A549 (cell line): Measurements from ENCODE around the gene KLHL24. TPM values are rescaled to one million over a fixed set of nuclear protein-coding genes. Genes with fewer than 3 reads are reported as not detected.

Experiments
- ATAC-seq, 2 experiments: fragments of 200-7000 bp in 1 of 2; fragments of >200 bp in 1 of 2; cut with Nextera tagmentation in 1 of 2; cut with Tn5 transposase in 1 of 2; 3 replicates each; pipeline versions ENCODE4 v1.8.0 to v1.9.1; 2018 to 2020; ENCODE audit warnings: mild to moderate bottlenecking in 1 of 2, moderate library complexity in 1 of 2
- CTCF ChIA-PET: fragments of 300-600 bp; sonication (Branson Sonifier 250); formaldehyde crosslinking; extraction: SDS; loops from one replicate; lab custom pipeline; 2021; ENCODE audit warnings: antibody characterized with exemption, inconsistent platforms; lab: Yijun Ruan, JAX
- POLR2A ChIA-PET: fragments of 350-600 bp; formaldehyde crosslinking; extraction: SDS; loops from one replicate; lab custom pipeline; 2021; ENCODE audit warnings: antibody characterized with exemption, inconsistent platforms; lab: Yijun Ruan, JAX
- DNase-seq, 2 experiments: peaks; one replicate each; pipeline versions ENCODE4 v3.0.0 to v3.0.0-alpha.2; 2011 to 2016; ENCODE audit warnings: low read depth in 1 of 2, low spot score in 1 of 2
- FAIRE-seq: peaks from 2 replicates; lab custom pipeline; 2011; peaks lifted over from hg19 to GRCh38; lab: Jason Lieb, UNC
- H3K27ac ChIP-seq, 2 experiments: fragments of >200 bp; sonication (Bioruptor Twin); formaldehyde crosslinking; 3 replicates each; pipeline ENCODE4 v1.5.1; 2016 to 2017
- H3K4me1 ChIP-seq: fragments of >200 bp; sonication (Bioruptor Twin); formaldehyde crosslinking; 3 replicates; pipeline ENCODE4 v1.6.1; 2016
- H3K4me2 ChIP-seq: fragments of >200 bp; sonication (Bioruptor Twin); formaldehyde crosslinking; 3 replicates; pipeline ENCODE4 v1.6.1; 2016
- H3K4me3 ChIP-seq: fragments of >200 bp; sonication (Bioruptor Twin); formaldehyde crosslinking; 3 replicates; pipeline ENCODE4 v1.5.1; 2016
- H3K9me3 ChIP-seq: fragments of >200 bp; sonication (Bioruptor Twin); formaldehyde crosslinking; 3 replicates; pipeline ENCODE4 v1.6.1; 2016
- EHMT2 ChIP-seq: fragments of 200-600 bp; sonication (generic); IDR thresholded peaks from 2 replicates; pipeline ENCODE4 v1.6.1; 2016; ENCODE audit warnings: antibody characterized with exemption, low read depth, mild to moderate bottlenecking, moderate library complexity
- ELK1 ChIP-seq: fragments of 150-350 bp; IDR thresholded peaks from 2 replicates; pipeline ENCODE4 v1.6.1; 2014; ENCODE audit warnings: low read depth, mild to moderate bottlenecking, low read length
- FOSL2 ChIP-seq, 2 experiments: fragments of 450-650 bp in 1 of 2; fragments of >200 bp in 1 of 2; sonication (Bioruptor Twin) in 1 of 2; formaldehyde crosslinking; IDR thresholded peaks; 2 replicates each; pipeline versions ENCODE4 v1.5.0 to v1.6.1; 2016 to 2020; ENCODE audit warnings: mild to moderate bottlenecking in 1 of 2, moderate library complexity in 1 of 2
- HDAC2 ChIP-seq: fragments of 200-600 bp; sonication (generic); IDR thresholded peaks from 2 replicates; pipeline ENCODE4 v1.6.1; 2016
- HEYL ChIP-seq: fragments of 250-450 bp; sonication (Bioruptor Pico); IDR thresholded peaks from 2 replicates; pipeline ENCODE4 v1.8.0; 2021; ENCODE audit warnings: mild to moderate bottlenecking, moderate library complexity
- HMGXB4 ChIP-seq: fragments of 250-450 bp; sonication (Bioruptor Pico); IDR thresholded peaks from 2 replicates; pipeline ENCODE4 v1.5.0; 2021; ENCODE audit warnings: mild to moderate bottlenecking, moderate library complexity, borderline replicate concordance
- JUN ChIP-seq, 2 experiments: fragments of >200 bp; sonication (Bioruptor Twin); formaldehyde crosslinking; IDR thresholded peaks; 2 replicates in 1 of 2; 3 replicates in 1 of 2; pipeline ENCODE4 v1.6.1; 2016 to 2017
- JUNB ChIP-seq: fragments of >200 bp; sonication (Bioruptor Twin); formaldehyde crosslinking; IDR thresholded peaks from 2 replicates; pipeline ENCODE4 v1.6.1; 2016
- KDM1A ChIP-seq: fragments of 200-600 bp; sonication (generic); IDR thresholded peaks from 2 replicates; pipeline ENCODE4 v1.6.1; 2016; ENCODE audit warnings: low read depth, mild to moderate bottlenecking
- MAX ChIP-seq: IDR thresholded peaks from 2 replicates; pipeline ENCODE4 v1.6.1; 2012
- NPAS2 ChIP-seq: fragments of 250-450 bp; sonication (Bioruptor Pico); IDR thresholded peaks from 2 replicates; pipeline ENCODE4 v1.8.0; 2022; ENCODE audit warnings: mild to moderate bottlenecking, moderate library complexity, borderline replicate concordance
- PBX3 ChIP-seq: IDR thresholded peaks from 2 replicates; pipeline ENCODE4 v1.6.1; 2012
- POLR2AphosphoS2 ChIP-seq: conservative IDR thresholded peaks from 2 replicates; pipeline ENCODE4 v1.6.1; 2012; ENCODE audit warnings: low read length, improper control_type of control experiment, inconsistent platforms
- RAD21 ChIP-seq, 2 experiments: fragments of >200 bp in 1 of 2; sonication (Bioruptor Twin) in 1 of 2; formaldehyde crosslinking in 1 of 2; IDR thresholded peaks in 1 of 2; conservative IDR thresholded peaks in 1 of 2; 2 replicates in 1 of 2; 3 replicates in 1 of 2; pipeline ENCODE4 v1.6.1; 2012 to 2018; ENCODE audit warnings: inconsistent platforms in 1 of 2
- REST ChIP-seq: fragments of 200-600 bp; sonication (generic); IDR thresholded peaks from 2 replicates; pipeline ENCODE4 v1.6.1; 2016; ENCODE audit warnings: antibody characterized with exemption, mild to moderate bottlenecking, moderate library complexity
- RNF2 ChIP-seq: fragments of 200-600 bp; sonication (generic); IDR thresholded peaks from 2 replicates; pipeline ENCODE4 v1.6.1; 2016; ENCODE audit warnings: low read depth, mild to moderate bottlenecking, antibody characterized with exemption, moderate library complexity, borderline replicate concordance
- TP53 ChIP-seq: fragments of 250-450 bp; sonication (Bioruptor Pico); IDR thresholded peaks from 2 replicates; pipeline ENCODE4 v1.5.0; 2021; ENCODE audit warnings: mild to moderate bottlenecking, moderate library complexity
- WGBS: methylation state at CpG from one replicate; pipeline ENCODE4 v1.1.6; 2017; ENCODE audit errors: missing lambda C conversion rate; 5-methylcytosine and 5-hydroxymethylcytosine counted together
- polyA plus RNA-seq, 4 experiments: library from polyadenylated mRNA; depleted of rRNA in 3 of 4; stranded (reverse); fragments of >200 nt; fragmentation: RNase III in 1 of 4; extraction: RNeasy Plus Mini Kit Qiagen cat#74134 plus additional on column Dnase treatment in 1 of 4; gene quantifications; 2 replicates in 3 of 4; 3 replicates in 1 of 4; pipeline ENCODE4 v1.2.3, GENCODE V29; 2011 to 2017
- TF ChIP-seq, protein P1 (sequence below): fragments of >200 bp; sonication (Bioruptor Twin); formaldehyde crosslinking; IDR thresholded peaks from 2 replicates; pipeline ENCODE4 v1.6.1; 2016

KLHL24 gene
- polyA plus RNA-seq, 2 of the 4 experiments (the other 2 are of a cell fraction), result 4.0 to 11.9 TPM

DNA sequence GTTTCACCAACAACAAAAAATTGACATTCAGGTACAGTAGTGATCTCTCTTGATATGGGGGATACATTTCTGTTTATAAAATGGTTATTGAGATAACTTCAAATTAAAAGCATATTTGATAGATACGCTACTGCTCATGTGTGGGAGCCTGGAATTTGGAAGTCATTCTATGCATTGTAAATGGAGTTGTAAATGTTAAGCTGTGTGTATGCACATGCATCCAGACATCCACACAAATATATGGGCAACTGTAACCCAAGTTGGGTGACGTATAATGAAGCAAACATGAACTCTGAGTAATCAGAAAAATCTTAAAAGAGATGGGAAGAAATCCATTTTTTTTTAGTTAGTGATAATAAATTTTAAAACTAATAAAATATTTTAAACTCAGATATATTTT, 9.8 kb downstream of the KLHL24 start:
- POLR2A ChIA-PET, result interaction anchor here (1.2 to 1.6 kb wide), 2 partner anchors 9 to 10 kb away, joined by 3 read pairs; partner anchors contain the start of gene KLHL24
- WGBS, result 98% methylated on average over 2 of the region's 2 CpGs
- TF ChIP-seq PBX3 (no peak), RAD21 (conservative IDR thresholded peaks at IDR 0.05 in 1 of 2, IDR thresholded peaks at IDR 0.05 in 1 of 2) (no peak), KDM1A (no peak), JUNB (no peak), REST (no peak), TP53 (CRISPR knock-in tag) (no peak), NPAS2 (CRISPR knock-in tag) (no peak), HEYL (CRISPR knock-in tag) (no peak), RNF2 (no peak), HDAC2 (no peak)
- ATAC-seq, result no peak
- FAIRE-seq, result no peak
- Histone ChIP-seq H3K4me3 (no peak overlapping the region), H3K9me3 (no peaks in the 10 kb centered on the region), H3K27ac (no peak overlapping the region), H3K4me2 (no peak overlapping the region), H3K4me1 (no peaks in the 10 kb centered on the region)
- no peak for DNase-seq
- CTCF ChIA-PET, result interaction anchor here (0.9 kb wide), 1 partner anchor 10 kb away, joined by 4 read pairs; the partner anchor contains the start of gene KLHL24

DNA sequence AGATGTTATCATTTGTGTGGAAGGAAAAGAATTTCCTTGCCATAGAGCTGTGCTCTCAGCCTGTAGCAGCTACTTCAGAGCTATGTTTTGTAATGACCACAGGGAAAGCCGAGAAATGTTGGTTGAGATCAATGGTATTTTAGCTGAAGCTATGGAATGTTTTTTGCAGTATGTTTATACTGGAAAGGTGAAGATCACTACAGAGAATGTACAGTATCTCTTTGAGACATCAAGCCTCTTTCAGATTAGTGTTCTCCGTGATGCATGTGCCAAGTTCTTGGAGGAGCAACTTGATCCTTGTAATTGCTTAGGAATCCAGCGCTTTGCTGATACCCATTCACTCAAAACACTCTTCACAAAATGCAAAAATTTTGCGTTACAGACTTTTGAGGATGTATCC, 15.1 kb downstream of the KLHL24 start:
- POLR2A ChIA-PET, result interaction anchor here (0.6 kb wide), 1 partner anchor 16 kb away, joined by 5 read pairs; no protein-coding TSS in a partner anchor

More for the DNA sequence above, 15.1 kb downstream of the KLHL24 start:
- WGBS, result 86% methylated on average over 4 of the region's 4 CpGs
- no peak for TF ChIP-seq POLR2AphosphoS2
- TF ChIP-seq JUNB, result no peak
- TF ChIP-seq, protein P1, sequence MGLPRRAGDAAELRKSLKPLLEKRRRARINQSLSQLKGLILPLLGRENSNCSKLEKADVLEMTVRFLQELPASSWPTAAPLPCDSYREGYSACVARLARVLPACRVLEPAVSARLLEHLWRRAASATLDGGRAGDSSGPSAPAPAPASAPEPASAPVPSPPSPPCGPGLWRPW, result no peak
- no peak for TF ChIP-seq MAX
- TF ChIP-seq JUN (IDR thresholded peaks at IDR 0.05), result no peak
- TF ChIP-seq FOSL2 (IDR thresholded peaks at IDR 0.05), result no peak
- no peak for TF ChIP-seq FOSL2 (CRISPR knock-in tag; IDR thresholded peaks at IDR 0.05)
- no peak for TF ChIP-seq HMGXB4 (CRISPR knock-in tag)
- TF ChIP-seq ELK1, result no peak
- no peak for TF ChIP-seq EHMT2
- TF ChIP-seq REST, result no peak
- Histone ChIP-seq H3K27ac (no peak overlapping the region), H3K9me3 (peaks cover 43% of the 10 kb centered on the region), H3K4me3 (no peak overlapping the region), H3K4me2 (no peak overlapping the region), H3K4me1 (no peaks in the 10 kb centered on the region)
- CTCF ChIA-PET, result no interaction called here
- DNase-seq (no peak), FAIRE-seq (no peak), ATAC-seq (no peak)
